ENCODE results near the gene MAN2B2. TPM values are rescaled to one million over a fixed set of nuclear protein-coding genes. Genes with fewer than 3 reads are reported as not detected.

The MAN2B2 gene
- total RNA-seq, 1 donor from 2014 or later = 33.1 TPM

DNA sequence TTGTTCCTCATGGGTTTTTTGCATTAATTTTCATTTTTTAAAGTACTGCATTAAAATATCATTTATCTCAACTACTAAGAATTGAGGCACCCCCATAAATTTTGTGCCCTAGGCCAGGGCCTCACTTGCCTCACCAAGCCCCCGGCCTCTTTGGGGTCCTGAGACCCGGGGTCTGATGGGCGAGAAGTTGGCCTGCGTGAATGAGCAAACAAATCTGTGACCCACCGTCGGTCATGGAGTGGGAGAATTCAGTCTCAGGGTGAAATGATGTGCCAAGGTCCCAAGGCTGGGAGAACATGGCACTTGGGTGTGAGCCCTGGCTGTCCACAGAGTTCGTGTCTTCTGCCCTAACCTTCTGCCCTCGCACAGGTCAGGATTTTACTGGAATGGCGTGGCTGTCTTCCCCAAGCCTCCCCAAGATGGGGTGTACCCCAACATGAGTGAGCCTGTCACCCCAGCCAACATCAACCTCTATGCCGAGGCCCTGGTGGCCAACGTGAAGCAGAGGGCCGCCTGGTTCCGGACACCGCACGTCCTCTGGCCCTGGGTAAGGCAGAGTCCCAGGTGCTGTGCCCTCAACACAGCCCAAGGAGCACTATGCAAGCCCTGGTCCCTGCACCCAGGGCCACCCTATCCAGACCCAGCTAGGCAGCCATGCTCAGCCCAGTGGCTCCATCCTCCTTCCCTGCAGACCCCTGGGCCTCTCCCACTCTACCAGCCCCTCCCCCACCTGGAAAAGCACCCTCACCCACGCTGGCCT is 18.0 kb downstream of the MAN2B2 start:
- no peak for DNase-seq (ENCODE audit: low spot score)

- DNase-seq (ENCODE audit: low spot score) = no peak
Measured at GRCh38 chr4:6594341-6594740, 19.4 kb downstream of the MAN2B2 start.

DNA sequence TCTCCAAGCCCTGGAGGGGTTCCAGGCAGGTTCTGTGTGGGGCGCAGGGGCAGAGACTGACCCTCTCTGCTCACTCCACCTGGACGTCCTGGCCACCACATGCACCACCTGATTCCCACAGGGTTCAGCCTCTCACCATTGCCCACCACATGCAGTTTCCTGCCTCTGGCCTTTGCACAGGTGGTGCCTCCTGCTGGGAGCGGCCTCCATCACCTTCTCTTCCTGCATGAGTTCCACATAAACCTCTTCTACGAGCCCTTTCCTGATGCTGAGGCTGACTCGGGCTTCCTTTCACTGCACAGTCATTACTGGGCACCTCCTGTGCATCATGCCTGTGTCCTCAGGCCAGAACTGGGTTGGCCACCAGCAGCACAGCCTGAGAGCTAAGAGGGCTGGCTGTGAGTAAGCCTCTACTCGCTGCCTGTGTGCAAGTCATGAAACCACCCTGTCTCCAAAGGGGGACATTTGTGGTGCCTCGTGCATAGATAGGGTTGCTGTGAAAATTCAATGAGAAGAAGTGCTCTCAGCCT is 19.9 kb downstream of the MAN2B2 start:
- no peak for DNase-seq (ENCODE audit: low spot score)

GRCh38 chr4:6595897-6596537 is 21.0 kb downstream of the MAN2B2 start:
- no peak for DNase-seq (ENCODE audit: low spot score)

- no peak for DNase-seq (ENCODE audit: low spot score)
Measured at GRCh38 chr4:6596948-6597347, 22.0 kb downstream of the MAN2B2 start.

- DNase-seq (ENCODE audit: low spot score) = no peak
Measured at GRCh38 chr4:6598127-6598526, 23.1 kb downstream of the MAN2B2 start.

DNA sequence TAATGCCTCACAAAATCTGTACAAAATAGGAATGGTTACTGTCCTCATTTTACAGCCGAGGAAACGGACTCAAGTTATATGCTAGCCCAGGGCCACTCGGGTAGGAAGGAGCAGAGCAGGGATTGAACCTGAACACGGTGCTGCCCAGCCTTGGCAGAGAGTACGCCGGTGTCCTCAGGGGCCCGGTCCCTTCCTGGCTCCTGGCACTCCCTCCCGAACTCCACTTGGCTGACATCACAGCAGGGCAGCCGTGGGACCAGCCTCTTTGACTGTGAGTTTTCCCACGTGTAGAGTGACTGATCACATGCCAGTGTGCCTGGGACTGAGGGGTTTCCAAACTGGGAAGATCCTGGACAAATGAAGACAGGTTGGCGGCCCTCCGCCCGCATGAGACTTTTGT is 23.7 kb downstream of the MAN2B2 start:
- DNase-seq (ENCODE audit: low spot score) = no peak

DNA sequence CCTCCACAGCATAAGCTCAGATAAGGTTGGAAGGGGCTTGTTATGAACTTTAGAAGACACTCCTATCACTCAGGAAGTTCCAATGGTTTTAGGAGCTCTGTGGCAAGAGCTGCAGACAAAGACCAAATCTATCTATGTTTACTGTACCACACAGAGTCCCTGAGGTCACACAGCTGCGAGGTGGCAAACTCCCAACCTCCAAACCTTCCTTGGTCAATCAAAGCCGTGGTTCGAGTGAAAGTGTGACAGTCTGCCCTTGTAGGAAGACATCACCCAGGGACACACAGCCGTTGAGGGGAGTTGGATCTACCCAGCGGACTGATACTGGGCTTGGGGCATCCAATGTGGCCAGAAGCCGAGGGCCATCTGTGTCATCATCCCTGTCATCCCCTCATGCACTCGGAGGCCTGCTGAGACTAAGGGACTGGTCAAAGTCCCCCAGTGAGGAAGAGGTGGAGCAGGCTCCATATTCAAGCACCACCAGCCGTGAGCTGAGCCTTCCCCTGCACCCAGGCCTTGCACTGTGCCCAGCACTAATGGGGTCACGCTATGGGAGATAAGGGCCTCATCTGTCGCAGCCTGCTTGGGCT is 26.8 kb downstream of the MAN2B2 start:
- DNase-seq (ENCODE audit: low spot score) = no peak

DNA sequence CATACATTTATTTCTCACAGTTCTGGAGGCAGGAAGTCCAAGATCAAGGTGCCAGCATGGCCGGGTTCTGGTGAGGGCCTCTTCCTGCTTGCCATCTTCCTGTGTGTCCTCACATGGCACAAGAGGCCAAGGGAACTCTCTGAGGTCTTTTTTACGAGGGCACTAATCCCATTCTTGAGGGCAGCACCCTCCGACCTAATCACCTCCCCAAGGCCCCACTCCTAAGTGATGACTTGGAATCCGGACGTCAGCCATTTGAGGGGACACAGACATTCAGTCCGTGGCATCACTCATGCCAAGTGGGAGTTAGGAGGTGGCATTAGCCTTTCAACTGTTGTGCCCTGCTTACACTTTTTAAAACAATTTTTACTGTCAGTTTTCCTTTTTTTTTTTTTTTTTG is 27.3 kb downstream of the MAN2B2 start:
- DNase-seq (ENCODE audit: low spot score) = no peak

DNA sequence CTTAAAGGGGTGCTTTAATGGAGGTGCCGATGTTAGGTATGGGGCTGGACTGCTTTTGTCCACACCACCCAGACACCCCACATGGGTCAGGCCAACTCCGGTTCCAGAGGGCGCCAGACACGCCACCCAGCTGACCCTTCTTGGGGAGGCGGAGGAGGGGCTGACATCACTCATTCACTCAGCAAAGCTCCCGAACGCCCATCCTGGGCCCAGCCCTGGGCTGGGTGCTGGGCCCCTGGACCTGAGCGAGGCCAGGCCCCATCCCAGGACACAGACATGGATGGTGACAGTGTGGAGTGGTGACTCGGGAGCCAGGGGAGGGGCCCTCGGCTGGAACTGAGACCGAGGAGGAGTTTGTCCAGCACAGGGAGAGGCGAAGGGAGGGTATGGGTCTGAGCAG is 28.1 kb downstream of the MAN2B2 start:
- DNase-seq (ENCODE audit: low spot score) = no peak

GRCh38 chr4:6605114-6605513 is 30.1 kb downstream of the MAN2B2 start:
- no peak for DNase-seq (ENCODE audit: low spot score)

- DNase-seq (ENCODE audit: low spot score) = no peak
Measured at GRCh38 chr4:6605605-6606004, 30.6 kb downstream of the MAN2B2 start.

DNA sequence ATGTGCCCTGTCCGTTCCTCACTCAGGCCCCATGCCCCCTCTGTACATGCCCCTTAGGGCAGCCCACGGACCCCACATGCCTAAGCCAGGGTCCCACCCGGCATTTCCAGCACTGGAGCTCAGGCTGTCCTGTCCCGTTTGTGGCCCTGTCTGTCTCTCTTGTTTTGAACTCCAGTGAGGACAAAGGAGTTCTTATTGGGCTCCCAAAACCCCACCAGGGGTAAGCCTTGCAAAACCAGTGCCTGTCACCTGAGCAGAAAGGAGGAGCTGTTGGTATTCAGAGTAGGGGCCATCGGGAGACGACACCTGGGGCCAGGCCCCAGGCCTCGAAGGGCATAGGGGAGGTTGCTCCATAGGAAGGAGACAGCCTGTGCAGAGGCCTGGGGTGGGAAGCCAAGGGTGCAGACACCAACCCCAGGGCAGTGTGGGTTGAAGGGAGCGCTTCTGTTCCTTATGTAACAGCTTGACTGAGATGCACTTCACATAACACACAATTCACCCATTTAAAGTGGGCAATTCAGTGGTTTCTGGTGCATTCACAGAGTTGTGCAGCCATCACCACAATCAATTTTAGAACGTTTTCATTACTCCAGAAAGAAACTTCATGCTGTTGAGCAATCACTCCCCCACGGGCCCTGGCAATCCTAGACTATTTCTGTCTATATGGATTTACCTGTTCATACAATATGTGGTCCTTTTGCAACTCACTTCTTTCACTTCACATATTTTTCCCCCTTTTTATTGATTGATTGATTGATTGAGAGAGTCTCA is 31.7 kb downstream of the MAN2B2 start:
- no peak for DNase-seq (ENCODE audit: low spot score)

DNA sequence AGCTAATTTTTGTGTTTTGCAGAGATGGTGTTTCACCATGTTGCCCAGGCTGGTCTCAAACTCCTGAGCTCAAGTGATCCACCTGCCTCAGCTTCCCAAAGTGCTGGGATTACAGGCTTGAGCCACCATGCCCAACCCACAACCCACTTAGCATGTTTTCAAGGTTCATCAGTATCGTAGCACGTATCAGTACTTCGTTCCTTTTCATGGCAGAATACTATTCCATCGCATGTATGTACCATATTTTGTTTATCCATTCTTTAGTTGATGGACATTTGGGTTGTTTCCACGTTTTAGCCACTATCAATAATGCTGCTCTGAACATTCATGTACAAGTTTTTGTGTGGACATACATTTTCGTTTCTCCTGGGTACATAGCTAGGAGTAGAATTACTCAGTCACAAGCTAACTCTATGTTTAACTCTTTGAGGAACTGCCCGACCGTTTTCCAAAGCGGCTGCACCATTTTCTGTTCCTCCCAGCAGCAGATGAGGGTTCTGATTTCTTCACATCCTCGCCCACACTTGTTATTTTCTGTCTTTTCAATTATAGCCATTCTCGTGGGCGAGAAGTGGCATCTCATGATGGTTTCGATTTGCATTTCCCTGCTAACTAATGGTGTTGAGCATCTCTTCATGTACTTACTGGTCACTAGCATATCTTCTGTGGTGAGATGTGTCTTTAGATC is 32.5 kb downstream of the MAN2B2 start:
- no peak for DNase-seq (ENCODE audit: low spot score)

- DNase-seq (ENCODE audit: low spot score) = no peak
Measured at GRCh38 chr4:6608758-6609414, 33.9 kb downstream of the MAN2B2 start.

GRCh38 chr4:6609415-6610079 is 34.6 kb downstream of the MAN2B2 start:
- no peak for DNase-seq (ENCODE audit: low spot score)

- DNase-seq (ENCODE audit: low spot score) = no peak
Measured at GRCh38 chr4:6610856-6611430, 36.0 kb downstream of the MAN2B2 start.

DNA sequence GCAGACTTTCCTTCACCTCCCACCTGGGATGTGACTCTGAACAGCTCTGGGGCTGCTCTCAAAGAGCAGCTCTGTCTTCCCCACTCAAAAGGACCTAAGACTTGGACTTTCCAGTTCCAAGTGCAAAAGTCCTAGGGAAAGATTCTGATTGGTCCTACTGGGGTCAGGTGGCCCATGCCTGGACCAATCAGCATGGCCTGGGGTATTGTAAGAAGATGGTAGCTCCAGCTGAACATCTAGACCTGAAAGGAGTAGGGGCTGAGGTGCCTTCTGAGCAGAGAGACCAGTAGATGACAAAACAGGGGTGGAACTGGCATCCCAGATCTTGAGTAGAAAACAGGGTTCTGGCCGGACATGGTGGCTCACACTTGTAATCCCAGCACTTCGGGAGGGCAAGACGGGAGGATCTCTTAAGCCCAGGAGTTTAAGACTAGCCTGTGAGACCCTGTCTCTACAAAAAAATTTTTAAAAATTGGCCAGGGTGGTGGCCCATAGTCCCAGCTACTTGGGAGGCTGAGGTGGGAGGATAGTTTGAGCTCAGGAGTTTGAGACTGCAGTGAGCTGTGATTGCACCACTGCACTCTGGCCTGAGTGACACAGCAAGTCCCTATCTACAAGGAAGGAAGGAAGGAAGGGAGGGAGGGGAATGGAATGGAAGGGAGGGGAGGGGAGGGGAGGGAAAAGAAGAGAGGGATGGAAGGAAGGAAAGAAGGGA is 38.1 kb downstream of the MAN2B2 start:
- no peak for DNase-seq (ENCODE audit: low spot score)

Measured in mesenteric fat pad (tissue), 1 donor.